Upper lobe of left lung (tissue), 4 donors: Measurements from ENCODE around the gene DISC1.

Experiments used
- EP300 ChIP-seq, 4 donors: sonication (generic); formaldehyde crosslinking; IDR thresholded peaks; one replicate each; pipeline ENCODE4 v1.5.1; 2017; ENCODE audit warnings: antibody characterized with exemption in 4 of 4, control low read depth in 2 of 4
- POLR2A ChIP-seq, 4 donors: fragments of 450-650 bp; IDR thresholded peaks; one replicate each; pipeline ENCODE4 v1.5.1; 2016 to 2017; ENCODE audit warnings: antibody characterized with exemption in 4 of 4, mild to moderate bottlenecking in 2 of 4
- TF ChIP-seq, protein P1 (sequence below), 6 experiments: fragments of 450-650 bp in 4 of 6; fragments of 200-600 bp in 2 of 6; sonication (generic) in 2 of 6; IDR thresholded peaks; one replicate each; pipeline ENCODE4 v1.5.1; 2016 to 2019; ENCODE audit warnings: antibody characterized with exemption in 6 of 6

DNA sequence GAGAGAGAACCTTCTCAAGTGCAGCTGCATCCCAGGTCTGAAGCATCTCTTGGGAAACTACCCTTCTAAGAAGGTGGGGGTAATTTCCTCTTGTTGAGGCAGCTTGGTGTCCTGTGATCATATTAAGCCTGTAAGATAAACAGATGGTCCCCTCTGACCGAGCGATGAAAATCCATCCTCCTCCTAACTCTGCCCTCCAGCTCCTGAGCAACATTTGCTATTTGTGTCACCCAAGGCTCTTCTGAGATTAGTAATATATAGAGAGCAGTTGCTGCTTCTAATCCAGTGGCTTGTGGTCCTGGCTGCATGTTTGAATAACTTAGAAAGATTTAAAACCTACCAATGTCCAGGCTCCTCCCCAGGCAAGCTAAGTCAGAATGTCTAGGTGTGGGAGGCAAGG, 123.7 kb downstream of the DISC1 start:
- TF ChIP-seq, protein P1, sequence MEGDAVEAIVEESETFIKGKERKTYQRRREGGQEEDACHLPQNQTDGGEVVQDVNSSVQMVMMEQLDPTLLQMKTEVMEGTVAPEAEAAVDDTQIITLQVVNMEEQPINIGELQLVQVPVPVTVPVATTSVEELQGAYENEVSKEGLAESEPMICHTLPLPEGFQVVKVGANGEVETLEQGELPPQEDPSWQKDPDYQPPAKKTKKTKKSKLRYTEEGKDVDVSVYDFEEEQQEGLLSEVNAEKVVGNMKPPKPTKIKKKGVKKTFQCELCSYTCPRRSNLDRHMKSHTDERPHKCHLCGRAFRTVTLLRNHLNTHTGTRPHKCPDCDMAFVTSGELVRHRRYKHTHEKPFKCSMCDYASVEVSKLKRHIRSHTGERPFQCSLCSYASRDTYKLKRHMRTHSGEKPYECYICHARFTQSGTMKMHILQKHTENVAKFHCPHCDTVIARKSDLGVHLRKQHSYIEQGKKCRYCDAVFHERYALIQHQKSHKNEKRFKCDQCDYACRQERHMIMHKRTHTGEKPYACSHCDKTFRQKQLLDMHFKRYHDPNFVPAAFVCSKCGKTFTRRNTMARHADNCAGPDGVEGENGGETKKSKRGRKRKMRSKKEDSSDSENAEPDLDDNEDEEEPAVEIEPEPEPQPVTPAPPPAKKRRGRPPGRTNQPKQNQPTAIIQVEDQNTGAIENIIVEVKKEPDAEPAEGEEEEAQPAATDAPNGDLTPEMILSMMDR (IDR thresholded peaks at IDR 0.05): no peak
- TF ChIP-seq EP300 (IDR thresholded peaks at IDR 0.05): no peak
- TF ChIP-seq POLR2A (IDR thresholded peaks at IDR 0.05): no peak
